22Rv1 (cell line): ENCODE measurements around the gene RFTN1.
A peak's percentile ranks its signal among the peaks of the same experiment; 100 is the strongest.

Experiments
- H3K27ac ChIP-seq: fragments of 450-650 bp; 2 replicates; pipeline ENCODE4 v1.5.1; 2017
- CTCF ChIP-seq: fragments of 450-650 bp; IDR thresholded peaks from 2 replicates; pipeline ENCODE4 v1.5.1; 2017; ENCODE audit warnings: mild to moderate bottlenecking
- ZFX ChIP-seq: fragments of 450-650 bp; IDR thresholded peaks from 2 replicates; pipeline ENCODE4 v1.6.1; 2017; ENCODE audit warnings: antibody characterized with exemption, borderline replicate concordance

The RFTN1 gene

GRCh38 chr3:16484984-16485383, 28.5 kb downstream of the RFTN1 start:
- no peak overlapping the region for H3K27ac ChIP-seq

GRCh38 chr3:16484216-16484615, 29.3 kb downstream of the RFTN1 start:
- no peak overlapping the region for H3K27ac ChIP-seq
- TF ChIP-seq CTCF: no peak
- no peak for TF ChIP-seq ZFX

More at GRCh38 chr3:16484984-16485383, 28.5 kb downstream of the RFTN1 start:
- no peak for TF ChIP-seq CTCF
- no peak for TF ChIP-seq ZFX

GRCh38 chr3:16482770-16483531, 30.5 kb downstream of the RFTN1 start:
- TF ChIP-seq ZFX: no peak
- no peak for TF ChIP-seq CTCF
- peak overlapping the region; percentile 52 for H3K27ac ChIP-seq

GRCh38 chr3:16482194-16482769, 31.2 kb downstream of the RFTN1 start:
- no peak for TF ChIP-seq CTCF
- no peak for TF ChIP-seq ZFX
- peak overlapping the region; percentile 52 for H3K27ac ChIP-seq

- TF ChIP-seq ZFX: no peak
- no peak for TF ChIP-seq CTCF
- no peak overlapping the region for H3K27ac ChIP-seq
Measured at GRCh38 chr3:16481546-16481897, 32.0 kb downstream of the RFTN1 start.

GRCh38 chr3:16480861-16481545, 32.5 kb downstream of the RFTN1 start:
- H3K27ac ChIP-seq: no peak overlapping the region

More at GRCh38 chr3:16480861-16481545, 32.5 kb downstream of the RFTN1 start:
- TF ChIP-seq ZFX: no peak
- no peak for TF ChIP-seq CTCF
